Activated T-helper 1 cell treated with anti-CD3 and anti-CD28 coated beads, Interleukin-2, amount 50 U/mL, for 16 hours (primary cell): ENCODE data around the gene CADM1.

Source experiments
- DNase-seq, 2 donors: peaks; one replicate each; pipeline ENCODE4 v3.0.0-alpha.2; 2020; ENCODE audit warnings: low read depth in 1 of 2, low spot score in 1 of 2

Gene CADM1

DNA sequence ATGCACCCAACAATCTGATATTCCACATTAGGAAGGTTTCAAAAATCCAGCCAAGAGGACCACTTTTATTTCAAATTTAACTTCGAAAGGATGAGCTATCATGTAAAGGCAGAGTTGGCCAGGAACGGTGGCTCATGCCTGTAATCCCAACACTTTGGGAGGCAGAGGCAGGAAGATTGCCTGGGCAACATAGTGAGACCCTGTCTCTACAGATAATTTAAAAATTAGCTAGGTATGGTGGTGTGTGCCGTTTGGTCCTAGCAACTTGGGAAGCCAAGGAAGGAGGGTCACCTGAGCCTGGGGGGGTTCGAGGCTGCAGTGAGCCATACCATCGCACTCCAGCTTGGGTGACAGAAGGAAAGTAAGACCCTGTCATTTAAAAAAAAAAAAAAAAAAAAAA, 96.7 kb downstream of the CADM1 start:
- no peak for DNase-seq

DNA sequence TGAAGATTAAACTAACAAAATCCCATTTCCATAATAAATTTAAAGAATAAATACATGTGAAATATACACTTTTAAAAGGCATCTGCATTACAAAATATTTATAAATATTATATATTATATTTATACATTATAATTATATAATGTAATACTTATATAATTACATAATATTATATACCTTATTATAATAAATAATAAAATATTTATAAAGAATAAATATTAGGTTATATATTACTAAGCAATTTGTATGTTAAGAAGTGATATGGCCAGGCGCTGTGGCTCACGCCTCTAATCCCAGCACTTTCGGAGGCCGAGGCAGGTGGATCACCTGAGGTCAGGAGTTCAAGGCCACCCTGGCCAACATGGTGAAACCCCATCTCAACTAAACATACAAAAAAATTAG, 97.8 kb downstream of the CADM1 start:
- DNase-seq: no peak

DNA sequence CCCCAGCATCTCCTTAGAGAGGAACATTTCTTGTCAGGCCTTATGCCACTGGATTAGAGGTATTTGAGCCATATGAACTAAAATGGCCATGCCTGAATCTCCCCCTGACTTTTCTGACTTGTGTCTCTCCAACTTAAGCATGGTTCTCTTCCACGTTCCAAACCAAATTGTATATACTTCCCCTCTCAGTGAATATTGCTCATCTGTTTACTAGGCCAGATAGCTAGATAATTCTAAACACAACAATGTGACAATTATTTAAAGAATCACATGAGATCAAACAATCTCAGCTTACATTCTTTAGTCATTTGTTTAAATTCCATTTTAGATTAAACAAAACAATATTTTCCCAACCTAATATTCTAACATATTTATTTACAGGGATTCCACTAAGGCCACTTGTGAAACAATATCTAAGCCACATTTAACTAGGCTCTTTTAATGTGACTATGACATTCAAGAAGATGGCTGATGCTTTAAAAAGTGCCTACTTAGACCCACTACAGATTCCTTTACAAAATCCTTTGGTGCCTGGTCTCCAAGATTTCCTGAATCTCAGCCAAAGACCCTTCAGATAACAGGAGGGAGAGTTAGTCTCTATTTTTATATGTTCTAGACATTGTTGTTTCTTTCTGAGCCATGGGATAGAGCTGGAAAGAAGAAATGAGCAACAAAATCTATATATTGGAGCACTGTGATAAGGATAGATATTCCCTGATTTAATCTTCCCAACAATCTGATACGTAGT, 105.7 kb downstream of the CADM1 start:
- no peak for DNase-seq

DNA sequence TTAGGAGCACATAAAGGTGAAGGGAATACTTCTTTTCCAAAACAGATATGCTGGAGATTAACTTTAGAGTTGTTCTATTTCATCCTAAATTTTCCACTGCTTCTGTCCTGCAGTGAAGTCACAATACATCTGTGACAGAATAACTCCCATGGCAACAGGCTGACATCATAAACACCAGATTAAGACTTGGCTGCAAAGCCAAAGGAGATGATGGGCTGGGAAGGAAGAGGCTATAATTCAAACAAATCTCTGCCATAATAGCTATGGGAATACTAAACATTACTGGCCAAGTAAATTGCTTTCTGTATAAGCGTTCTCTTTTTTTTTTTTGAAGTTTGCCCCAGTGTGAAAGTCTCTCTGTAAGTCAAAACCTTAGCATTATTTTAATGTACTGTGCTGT, 107.7 kb downstream of the CADM1 start:
- no peak for DNase-seq

DNA sequence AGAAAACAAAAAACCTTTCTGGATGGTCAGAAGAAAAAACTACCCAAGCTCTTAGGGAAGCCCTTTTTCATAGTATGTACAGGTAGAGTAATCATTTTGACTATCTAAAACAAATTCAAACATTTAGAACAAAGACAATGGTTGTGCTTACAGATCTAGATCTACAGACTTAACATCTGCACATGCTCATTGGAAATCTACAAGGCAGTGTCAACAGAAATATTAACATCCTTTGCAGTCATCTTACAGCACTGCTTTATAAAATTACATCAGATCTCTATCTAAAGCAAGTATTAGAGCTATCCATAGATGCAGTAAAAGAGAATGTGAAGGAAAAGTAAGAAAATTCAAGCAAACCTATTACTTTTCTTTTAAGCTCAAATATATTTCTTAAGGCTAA, 110.3 kb downstream of the CADM1 start:
- no peak for DNase-seq

DNA sequence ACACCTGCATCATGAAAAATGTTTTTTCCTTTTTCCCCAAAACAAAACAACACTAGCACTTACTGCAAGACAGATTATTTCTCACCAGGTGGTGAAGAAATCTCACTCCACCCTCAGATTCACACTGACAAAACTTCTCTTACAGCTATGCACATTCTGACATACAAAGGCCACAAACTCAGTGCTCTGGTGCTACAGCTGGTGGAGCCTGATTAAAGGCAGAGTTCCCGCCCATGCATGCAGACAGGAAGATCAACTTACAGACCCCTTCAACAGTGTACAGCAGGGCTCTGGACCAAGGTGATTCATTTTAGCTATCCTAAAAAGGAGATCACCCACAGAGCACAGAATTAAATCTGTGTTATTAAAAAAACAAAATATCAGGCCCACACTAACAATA, 112.6 kb downstream of the CADM1 start:
- DNase-seq: no peak

DNA sequence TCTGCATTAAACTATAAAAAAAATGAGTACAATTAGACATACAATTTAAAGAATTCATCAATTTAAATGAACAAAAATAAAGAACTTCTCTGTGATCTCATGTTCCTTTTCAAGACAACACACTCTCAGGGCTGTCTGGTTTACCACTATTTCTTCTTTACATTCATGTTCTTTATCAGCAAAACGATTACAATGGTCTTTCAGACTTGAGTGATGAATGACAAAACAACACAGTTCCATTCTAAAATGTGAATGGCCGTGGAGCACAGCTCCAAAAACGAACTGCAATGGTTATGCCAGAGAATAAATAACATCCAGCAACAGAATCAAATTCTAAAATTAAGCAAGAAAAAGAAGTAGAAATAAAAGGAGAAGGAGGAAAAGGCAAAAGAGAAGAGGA, 113.1 kb downstream of the CADM1 start:
- no peak for DNase-seq

DNA sequence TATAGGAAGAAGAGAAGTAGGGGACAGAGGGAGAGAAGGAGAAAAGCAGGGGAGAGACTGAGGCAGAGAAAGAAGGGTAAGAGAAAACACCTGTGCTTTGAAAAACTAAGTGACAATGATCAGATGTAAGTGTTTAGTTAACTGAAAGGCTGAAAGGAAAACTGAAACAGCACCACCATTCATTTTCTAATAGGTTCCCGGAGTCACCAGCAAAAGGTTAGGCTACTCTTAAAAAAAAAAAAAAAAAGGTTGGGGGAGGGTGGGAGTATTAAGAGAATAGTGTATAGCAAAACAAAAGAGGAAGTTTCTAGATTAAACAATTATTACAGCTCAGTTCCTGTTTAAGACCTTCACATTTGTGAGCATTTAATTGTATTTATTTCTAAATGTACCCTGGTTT, 113.8 kb downstream of the CADM1 start:
- DNase-seq: no peak

DNA sequence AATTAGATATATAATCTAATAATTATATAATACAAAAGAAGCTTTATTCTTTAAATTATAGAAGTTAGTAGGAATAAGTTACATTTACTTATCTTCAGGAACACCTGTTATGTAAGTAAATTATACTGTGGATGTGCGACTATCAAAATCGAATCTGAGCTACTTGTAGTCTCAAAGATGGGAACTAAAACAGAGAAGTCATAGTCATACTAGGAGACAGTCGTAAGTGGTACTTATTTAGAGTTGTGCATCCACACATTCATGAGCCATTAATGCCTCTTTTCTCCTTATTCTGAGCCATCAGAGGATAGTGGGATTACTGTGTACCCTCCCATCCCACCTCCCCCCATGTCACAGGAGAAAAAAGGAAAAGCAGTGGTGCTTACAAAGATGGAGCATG, 114.4 kb downstream of the CADM1 start:
- DNase-seq: no peak

DNA sequence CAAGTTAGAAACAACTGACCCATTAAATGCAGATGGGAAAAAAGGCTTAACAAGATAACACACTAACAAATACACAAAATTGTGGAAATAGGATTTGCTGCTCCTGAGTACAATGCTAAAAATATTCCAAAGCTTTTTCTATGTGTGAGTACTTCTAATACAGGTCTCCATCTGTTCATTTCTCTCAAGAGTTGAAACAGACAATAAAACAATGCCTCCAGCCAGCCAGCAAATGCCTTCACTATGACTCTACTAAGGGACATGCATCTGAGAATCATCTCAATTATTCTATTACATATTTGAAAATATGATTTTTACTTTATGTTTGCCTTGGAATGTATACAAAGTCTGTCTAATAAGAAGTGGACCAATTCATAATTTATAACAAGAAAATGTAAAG, 119.0 kb downstream of the CADM1 start:
- no peak for DNase-seq

DNA sequence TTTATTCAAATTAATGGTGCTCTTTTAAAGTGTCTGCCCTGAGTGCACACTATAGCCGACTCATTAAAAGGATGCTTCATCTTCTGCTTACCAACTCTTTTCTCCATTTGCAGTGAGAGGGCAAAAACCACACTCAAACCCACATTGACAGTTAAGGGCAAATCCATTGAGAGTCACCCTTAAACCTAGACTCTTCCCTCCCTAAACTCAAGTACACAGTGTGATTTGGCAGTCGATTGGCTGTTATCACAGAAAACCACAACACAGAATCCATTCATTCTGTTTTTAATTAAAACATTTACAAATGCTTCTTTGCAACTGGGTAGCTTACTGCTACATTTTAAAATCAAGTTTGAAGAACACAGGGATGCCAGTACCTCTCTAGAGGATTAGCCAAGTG, 120.0 kb downstream of the CADM1 start:
- DNase-seq: no peak

DNA sequence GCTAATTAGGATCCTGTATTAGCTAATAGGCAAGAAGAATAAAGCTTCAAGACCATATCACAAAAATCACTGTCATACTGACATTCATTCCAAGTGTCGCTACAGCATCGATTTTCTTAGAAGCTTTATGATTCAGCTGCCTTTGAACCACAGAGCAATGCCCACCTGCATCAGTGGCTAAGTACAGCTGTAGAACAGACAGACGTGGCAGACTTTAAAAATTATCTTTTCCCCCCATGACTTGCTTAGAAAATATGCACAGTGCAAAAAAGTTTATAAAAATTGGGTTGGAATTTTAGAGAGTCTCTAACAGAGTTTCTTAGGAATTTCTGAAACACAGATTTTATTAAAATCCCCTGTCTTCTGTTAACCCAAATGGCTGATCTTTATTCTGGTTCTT, 120.8 kb downstream of the CADM1 start:
- no peak for DNase-seq

DNA sequence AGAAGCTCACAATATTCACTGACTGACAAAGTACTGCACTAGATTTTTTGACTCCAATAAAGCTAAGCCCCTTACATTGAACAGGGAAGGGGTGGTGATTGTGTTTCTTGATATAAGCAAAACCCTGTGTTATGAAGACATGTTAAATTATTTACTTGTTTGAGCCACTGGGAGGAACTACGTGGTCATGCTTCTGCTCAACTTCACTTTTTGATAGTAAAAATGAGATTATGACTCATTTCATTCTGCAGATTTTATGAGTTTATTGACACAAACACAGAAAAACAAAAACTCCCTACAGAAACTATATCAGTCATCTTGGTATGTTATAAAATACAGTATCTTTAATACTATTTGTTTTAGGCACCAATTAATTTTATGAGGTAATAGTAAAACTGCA, 124.7 kb downstream of the CADM1 start:
- DNase-seq: no peak

DNA sequence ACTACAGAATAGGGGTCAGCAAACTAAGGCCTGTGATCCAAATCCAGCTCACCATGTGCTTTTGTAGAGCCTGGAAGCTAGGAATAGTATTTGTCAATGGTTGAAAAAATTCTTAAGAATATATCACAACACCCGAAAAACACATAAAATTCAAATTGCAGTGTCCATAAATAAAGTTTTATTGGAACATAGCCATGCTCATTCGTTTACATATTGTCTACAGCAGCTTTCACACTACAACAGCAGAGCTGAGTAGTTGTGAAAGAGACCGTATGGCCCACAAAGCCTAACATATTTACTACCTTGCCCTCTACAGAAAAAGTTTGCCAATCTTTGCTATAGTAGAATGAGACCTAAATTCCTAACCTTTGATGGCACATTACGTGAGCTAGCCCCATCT, 125.7 kb downstream of the CADM1 start:
- no peak for DNase-seq

DNA sequence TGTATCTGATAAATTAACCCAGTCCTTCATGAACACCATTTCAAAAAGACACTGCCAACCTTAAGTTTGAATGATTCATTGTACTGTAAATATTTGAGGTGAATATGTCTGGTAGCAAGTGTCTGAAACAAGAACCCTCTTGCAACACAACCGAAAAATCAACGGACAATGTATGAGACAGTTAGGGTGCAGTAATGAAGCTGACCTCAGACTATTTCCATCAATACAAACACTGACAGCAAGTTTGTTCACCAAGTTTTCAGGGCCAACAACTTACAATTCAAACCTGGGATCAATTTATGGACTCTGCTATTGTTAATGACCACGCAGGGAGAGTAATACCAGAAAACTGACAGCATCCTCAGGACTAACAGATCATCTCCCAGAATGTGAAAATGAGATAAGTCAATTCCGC, 126.3 kb downstream of the CADM1 start:
- no peak for DNase-seq

DNA sequence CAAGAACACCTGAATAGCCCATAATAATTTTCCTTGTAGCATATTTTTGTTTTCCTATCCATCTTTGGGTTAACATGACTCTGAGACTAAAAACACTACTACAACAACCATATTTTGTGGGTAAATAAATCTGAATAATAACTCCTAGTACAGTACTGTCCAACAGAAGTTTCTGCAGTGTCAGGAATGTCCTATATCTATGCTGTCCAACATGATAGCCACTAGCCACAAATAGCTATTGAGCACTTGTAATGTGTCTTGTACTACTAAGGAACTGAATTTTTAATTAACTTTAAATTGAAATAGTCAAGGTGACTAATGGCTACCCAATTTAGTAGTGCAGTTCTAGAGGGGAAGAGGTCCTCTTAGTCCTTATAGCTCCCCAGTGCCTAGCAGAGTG, 135.6 kb downstream of the CADM1 start:
- DNase-seq: no peak

DNA sequence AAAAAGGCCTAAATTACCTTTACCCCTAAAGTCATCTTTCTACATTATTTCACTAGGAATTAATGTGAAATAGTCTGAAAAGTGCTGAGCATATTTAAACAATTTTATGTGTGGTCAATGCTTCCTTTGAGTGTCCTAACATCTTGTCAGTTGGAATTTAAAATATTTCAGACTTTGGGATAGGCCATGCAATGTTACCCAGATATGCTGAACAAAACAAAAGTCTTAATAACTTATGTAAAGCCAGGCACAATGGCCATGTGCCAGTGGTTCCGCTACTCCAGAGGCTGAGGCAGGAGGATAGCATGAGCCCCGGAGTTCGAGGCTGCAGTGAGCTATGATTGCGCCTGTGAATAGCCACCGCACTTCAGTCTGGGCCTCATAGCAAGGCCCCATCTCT, 137.4 kb downstream of the CADM1 start:
- DNase-seq: no peak

DNA sequence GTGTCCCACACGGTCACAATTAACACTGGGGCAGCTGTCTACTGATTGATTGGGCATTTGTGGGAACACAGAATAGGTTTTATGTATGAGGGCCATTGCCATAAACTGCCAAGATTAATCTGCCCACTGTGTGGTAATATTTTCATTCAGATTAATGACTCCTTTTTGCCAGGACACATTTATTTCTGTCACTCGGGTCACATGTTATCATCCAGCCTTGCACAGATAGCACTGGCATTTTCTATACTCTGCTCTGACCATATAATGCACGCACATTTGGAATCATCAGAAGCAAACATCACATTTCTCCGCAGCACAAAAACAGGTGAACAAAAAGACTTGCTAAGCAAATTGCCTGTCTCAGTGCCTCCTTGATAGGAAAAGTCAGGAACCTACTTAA, 138.3 kb downstream of the CADM1 start:
- DNase-seq: no peak

DNA sequence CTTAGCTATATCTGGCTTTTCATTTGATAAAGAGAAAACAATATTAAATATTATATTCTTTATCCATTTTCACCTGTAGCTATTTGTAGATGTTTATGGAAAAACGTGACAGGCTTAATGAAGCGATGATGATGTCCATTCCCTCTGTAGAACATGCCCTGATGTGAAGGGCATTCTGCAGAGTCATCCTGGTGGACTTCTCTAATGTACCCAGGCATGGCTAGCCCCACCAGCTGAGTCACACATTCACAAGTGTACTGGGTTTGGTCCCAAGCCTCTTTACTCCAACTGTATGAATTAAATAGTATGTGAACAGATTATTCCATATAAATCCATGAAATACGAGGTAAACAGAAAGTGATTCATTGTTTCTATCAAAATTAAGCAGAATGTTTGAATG, 139.3 kb downstream of the CADM1 start:
- no peak for DNase-seq

DNA sequence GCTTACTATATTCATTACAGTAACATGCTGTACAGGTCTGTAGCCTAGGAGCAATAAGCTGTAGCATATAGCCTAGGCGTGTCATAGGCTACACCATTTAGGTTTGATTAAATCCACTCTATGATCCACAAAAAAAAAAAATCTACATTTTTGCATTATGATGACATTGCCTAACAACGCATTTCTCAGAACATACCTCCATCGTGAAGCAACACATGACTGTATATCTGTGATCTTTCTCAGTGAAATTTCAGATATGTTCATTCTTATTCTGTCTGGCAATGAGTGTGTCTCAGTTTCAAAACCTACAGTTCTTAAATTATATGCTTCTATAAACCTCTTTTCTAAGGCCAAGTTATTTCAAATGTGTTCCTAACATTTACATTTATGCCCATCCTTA, 140.3 kb downstream of the CADM1 start:
- DNase-seq: no peak

DNA sequence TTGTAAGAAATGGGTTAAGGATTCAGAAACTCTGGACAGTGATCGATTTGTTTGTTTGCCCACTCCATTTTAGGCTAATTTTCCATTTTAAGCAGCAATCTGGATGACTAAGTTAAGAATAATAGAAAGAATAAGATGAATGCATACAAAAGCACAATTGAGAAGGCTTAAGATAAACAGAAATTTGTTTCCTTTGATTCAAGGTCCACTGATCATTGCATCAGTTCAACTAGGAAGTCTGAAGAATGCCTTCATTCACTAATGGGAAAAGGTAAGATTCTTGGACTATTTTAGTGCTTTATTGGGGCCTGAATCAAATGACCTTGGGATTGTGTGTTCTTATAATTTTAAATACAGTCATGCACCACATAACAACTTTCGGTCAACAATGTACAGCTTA, 140.8 kb downstream of the CADM1 start:
- no peak for DNase-seq

DNA sequence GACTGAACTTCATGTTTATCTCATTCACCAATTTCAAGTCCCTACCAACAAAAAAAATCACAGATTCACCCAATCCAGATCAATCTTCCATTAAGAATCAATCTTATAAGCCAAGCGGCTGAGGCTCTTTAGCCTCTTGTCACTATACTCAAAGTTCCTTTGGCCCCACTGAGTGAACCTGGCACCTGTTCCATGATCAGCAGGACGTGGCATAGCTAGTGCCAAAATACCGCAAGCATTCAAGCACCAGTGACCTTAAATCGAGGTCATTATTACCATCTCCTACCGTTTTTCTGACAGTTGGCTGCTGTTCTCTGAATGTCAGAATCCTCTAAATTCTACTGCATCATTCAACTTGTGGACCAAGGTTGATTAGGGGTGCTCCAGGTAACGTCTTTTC, 141.2 kb downstream of the CADM1 start:
- DNase-seq: no peak

DNA sequence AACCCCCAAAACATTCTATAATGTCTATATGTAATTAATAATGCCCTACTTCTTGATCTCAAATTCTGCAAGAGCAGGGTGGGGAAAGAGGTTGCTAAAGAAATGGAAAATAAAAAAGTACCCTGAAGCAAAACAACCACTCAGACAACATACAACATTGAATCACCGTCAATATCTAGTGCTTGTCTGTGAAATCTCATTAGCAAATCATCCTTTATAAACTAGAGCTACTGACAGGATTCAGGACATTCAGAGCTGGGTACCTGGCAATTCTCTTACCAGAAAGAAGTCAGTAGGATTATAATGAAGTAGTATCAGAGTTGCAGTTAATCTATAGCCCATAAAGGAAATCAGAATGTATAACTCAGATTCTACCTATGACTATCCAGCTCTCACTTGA, 143.2 kb downstream of the CADM1 start:
- DNase-seq: no peak
